CD4-positive, alpha-beta T cell (primary cell): ENCODE data around the gene AIFM3. TPM values are rescaled to one million over a fixed set of nuclear protein-coding genes. Genes with fewer than 3 reads are reported as not detected.

Experiments used
- ATAC-seq: fragments of 200-7000 bp; cut with Tn5 transposase; one replicate; pipeline ENCODE4 v1.10.0; 2022; ENCODE audit warnings: mild to moderate bottlenecking; ENCODE audit not compliant: poor library complexity
- CTCF ChIA-PET: fragments of 350-600 bp; sonication (Branson Sonifier 250); formaldehyde crosslinking; loops from one replicate; lab custom pipeline; 2021; ENCODE audit warnings: antibody characterized with exemption, inconsistent platforms; lab: Charles Lee
- POLR2A ChIA-PET: fragments of 350-600 bp; sonication (Branson Sonifier 250); formaldehyde crosslinking; loops from one replicate; lab custom pipeline; 2021; ENCODE audit warnings: antibody characterized with exemption, inconsistent platforms; lab: Charles Lee
- DNase-seq, 14 experiments: peaks; one replicate each; pipeline ENCODE4 v3.0.0-alpha.2; 2013 to 2020; ENCODE audit warnings: mixed read lengths in 2 of 14
- H3K27ac ChIP-seq, 2 donors: one replicate each; pipeline versions ENCODE4 v1.5.1 to v1.7.0; 2013; ENCODE audit warnings: low read length in 2 of 2, low read depth in 1 of 2, mild to moderate bottlenecking in 1 of 2
- H3K27me3 ChIP-seq, 2 experiments: 1 replicate in 1 of 2; 2 replicates in 1 of 2; pipeline versions ENCODE4 v1.6.1 to v1.7.0; 2013; ENCODE audit warnings: low read length in 2 of 2, control low read depth in 1 of 2, mild to moderate bottlenecking in 1 of 2, moderate library complexity in 1 of 2; ENCODE audit not compliant: insufficient read depth in 2 of 2, control insufficient read depth in 1 of 2
- H3K36me3 ChIP-seq: one replicate; pipeline ENCODE4 v1.6.1; 2013; ENCODE audit warnings: low read length, control low read depth; ENCODE audit not compliant: insufficient read depth
- H3K4me1 ChIP-seq: one replicate; pipeline ENCODE4 v1.6.1; 2013; ENCODE audit warnings: low read length, control low read depth; ENCODE audit not compliant: insufficient read depth
- H3K4me3 ChIP-seq: one replicate; pipeline ENCODE4 v1.5.1; 2013; ENCODE audit warnings: mild to moderate bottlenecking, low read length, moderate library complexity
- H3K9me3 ChIP-seq, 2 experiments: 1 replicate in 1 of 2; 2 replicates in 1 of 2; pipeline versions ENCODE4 v1.6.1 to v1.7.0; 2013; ENCODE audit warnings: low read length in 2 of 2, mild to moderate bottlenecking in 2 of 2, control low read depth in 1 of 2, moderate library complexity in 1 of 2; ENCODE audit not compliant: control insufficient read depth in 1 of 2, insufficient read depth in 1 of 2
- H3K27ac Mint-ChIP-seq: one replicate; pipeline ENCODE4 v1.8.0; 2020; ENCODE audit warnings: mixed read lengths
- H3K27me3 Mint-ChIP-seq: one replicate; pipeline ENCODE4 v1.8.0; 2021; ENCODE audit warnings: mixed read lengths
- H3K36me3 Mint-ChIP-seq: one replicate; pipeline ENCODE4 v1.8.0; 2021; ENCODE audit warnings: low read depth, mixed read lengths
- H3K4me1 Mint-ChIP-seq: one replicate; pipeline ENCODE4 v1.8.0; 2021; ENCODE audit warnings: low read depth, mixed read lengths
- H3K4me3 Mint-ChIP-seq: one replicate; pipeline ENCODE4 v1.8.0; 2020; ENCODE audit warnings: mild to moderate bottlenecking, mixed read lengths
- H3K9me3 Mint-ChIP-seq: one replicate; pipeline ENCODE4 v1.8.0; 2020; ENCODE audit warnings: mixed read lengths
- CTCF ChIP-seq: fragments of 200-600 bp; IDR thresholded peaks from one replicate; pipeline ENCODE4 v1.8.0; 2022; ENCODE audit warnings: antibody characterized with exemption, mild to moderate bottlenecking
- intact Hi-C, 2 experiments: fragments of 100-400 bp; cut with DNase I in 1 of 2; cut with micrococcal nuclease in 1 of 2; formaldehyde crosslinking; loops; one replicate each; pipeline versions ENCODE4 v1.15.1 to v1.9.0; 2023 to 2025; cut with DNase I, micrococcal nuclease
- total RNA-seq, 174 experiments: library from RNA in 2 of 174; stranded (reverse) in 2 of 174; gene quantifications; one replicate each; pipeline ENCODE4 v1.2.3 and lab custom pipeline; 2021 to 2026

The AIFM3 gene
- total RNA-seq, 2 experiments from 2014 or later: 0.34 to 0.41 TPM

DNA sequence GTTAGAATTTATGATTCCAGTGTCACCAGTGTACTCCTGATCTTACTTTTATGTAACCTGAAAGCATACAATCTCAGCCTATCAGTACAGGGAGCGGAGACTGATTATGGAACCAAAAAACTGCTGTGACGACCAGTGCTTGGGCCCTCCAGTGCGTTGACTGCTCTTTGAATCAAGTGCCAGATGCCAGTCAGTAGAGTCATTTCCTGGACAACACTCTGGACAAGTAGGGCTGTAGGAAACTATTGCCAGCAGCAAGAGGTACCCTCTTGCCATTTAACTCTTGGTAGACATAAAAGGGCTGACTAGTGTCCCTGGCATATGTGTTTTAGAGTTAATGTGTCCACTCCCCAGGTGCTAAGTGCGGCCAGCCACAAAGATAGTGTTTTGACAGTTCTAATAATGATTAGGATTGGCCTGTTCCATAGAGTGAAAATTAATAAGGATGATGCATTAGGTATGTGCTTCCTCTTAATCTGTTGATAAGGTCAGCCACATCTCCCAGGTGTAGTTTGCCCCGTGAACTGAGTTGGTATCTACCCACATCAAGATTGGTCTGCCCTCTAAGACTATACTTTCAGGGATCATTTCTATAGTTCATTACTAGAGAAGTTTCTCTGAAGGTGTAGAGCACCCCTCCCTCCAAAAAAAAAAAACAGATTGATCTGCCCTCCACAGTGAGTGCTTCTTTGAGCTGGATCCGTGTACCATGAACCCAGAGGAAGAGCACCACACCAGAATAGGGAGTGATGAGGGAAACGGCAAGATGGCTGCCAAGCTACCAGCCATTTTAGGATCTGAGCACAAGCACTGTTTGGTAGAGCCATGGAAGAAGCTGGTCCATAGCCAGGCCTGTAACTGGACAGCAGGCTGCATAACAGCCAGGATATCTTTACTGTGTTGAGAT, 20.7 kb upstream of the AIFM3 start:
- no peak overlapping the region for H3K4me3 ChIP-seq
- POLR2A ChIA-PET: interaction anchor here (0.6 kb wide), 1 partner anchor 127 kb away, joined by 3 read pairs; no protein-coding TSS in a partner anchor
- no peaks in the 10 kb centered on the region for H3K27me3 ChIP-seq
- no peak for ATAC-seq
- Mint-ChIP-seq H3K9me3 (no peaks in the 10 kb centered on the region), H3K27me3 (no peaks in the 10 kb centered on the region), H3K4me3 (no peak overlapping the region), H3K4me1 (peaks cover 69% of the 10 kb centered on the region), H3K27ac (peak overlapping the region; percentile 52), H3K36me3 (peaks cover 80% of the 10 kb centered on the region)
- no peak overlapping the region for H3K27ac ChIP-seq
- TF ChIP-seq CTCF: no peak
- peaks cover 40% of the 10 kb centered on the region for H3K36me3 ChIP-seq
- no peak for DNase-seq
- no peaks in the 10 kb centered on the region for H3K9me3 ChIP-seq
- CTCF ChIA-PET: interaction anchor here (1.0 kb wide), 1 partner anchor 30 kb away, joined by 3 read pairs; no protein-coding TSS in a partner anchor
- H3K4me1 ChIP-seq: peaks cover 50% of the 10 kb centered on the region
- intact Hi-C loops: no loop called here

DNA sequence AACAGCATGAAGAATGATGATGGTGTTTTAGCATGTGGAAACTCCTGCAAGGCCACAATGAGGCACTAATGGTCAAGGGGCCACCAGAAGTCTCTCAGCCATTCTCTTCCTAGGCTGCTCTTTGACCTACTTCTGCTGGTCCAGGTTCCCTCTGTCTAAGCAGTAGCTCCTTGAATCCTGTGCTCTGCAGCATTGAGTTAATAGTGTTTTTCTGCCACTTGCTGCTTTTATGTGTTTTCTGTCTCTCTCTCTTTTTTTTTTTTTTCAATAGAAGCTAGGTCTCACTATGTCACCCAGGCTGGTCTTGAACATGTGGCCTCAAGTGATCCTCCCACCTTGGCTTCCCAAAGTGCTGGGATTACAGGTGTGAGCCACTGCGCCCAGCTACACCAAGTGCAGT, 20.1 kb upstream of the AIFM3 start:
- ATAC-seq (no peak), DNase-seq (no peak)
- H3K4me1 Mint-ChIP-seq: peaks cover 64% of the 10 kb centered on the region
- H3K36me3 Mint-ChIP-seq: peaks cover 83% of the 10 kb centered on the region
- no peaks in the 10 kb centered on the region for H3K9me3 Mint-ChIP-seq
- no peaks in the 10 kb centered on the region for H3K27me3 Mint-ChIP-seq
- Histone ChIP-seq H3K4me3 (no peak overlapping the region), H3K27me3 (no peaks in the 10 kb centered on the region), H3K9me3 (no peaks in the 10 kb centered on the region), H3K27ac (no peak overlapping the region), H3K4me1 (peaks cover 46% of the 10 kb centered on the region), H3K36me3 (peaks cover 45% of the 10 kb centered on the region)
- intact Hi-C loops: no loop called here
- ChIA-PET POLR2A (no interaction called here), CTCF (interaction anchor here (1.0 kb wide), 1 partner anchor 30 kb away, joined by 3 read pairs; no protein-coding TSS in a partner anchor)
- H3K4me3 Mint-ChIP-seq: no peak overlapping the region
- no peak overlapping the region for H3K27ac Mint-ChIP-seq
- no peak for TF ChIP-seq CTCF

DNA sequence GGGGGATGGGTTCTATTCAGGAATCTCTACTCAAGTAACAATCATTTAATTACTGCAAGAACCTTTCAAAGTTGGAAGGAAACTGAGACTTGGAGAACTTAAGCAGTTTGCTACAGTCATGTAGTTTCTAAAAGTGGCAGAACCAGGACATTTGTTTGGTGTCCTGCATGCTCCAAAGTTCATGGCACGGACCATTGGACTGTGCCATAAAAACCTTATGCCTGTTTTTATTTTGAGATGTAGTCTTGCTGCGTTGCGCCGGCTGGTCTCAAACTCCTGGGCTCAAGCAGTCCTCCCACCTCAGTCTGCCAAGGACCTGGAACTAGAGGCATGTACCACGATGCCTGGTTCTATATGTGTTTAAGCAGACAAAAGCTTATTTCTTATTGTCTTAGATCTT, 18.6 kb upstream of the AIFM3 start:
- no peak overlapping the region for H3K4me3 ChIP-seq
- CTCF ChIA-PET: interaction anchor here (0.5 kb wide), 1 partner anchor 25 kb away, joined by 3 read pairs; no protein-coding TSS in a partner anchor
- no peaks in the 10 kb centered on the region for H3K27me3 Mint-ChIP-seq
- H3K4me1 Mint-ChIP-seq: peaks cover 49% of the 10 kb centered on the region
- peaks cover 81% of the 10 kb centered on the region for H3K36me3 Mint-ChIP-seq
- H3K9me3 ChIP-seq: no peaks in the 10 kb centered on the region
- H3K27me3 ChIP-seq: no peaks in the 10 kb centered on the region
- no peak overlapping the region for H3K27ac ChIP-seq
- peaks cover 52% of the 10 kb centered on the region for H3K36me3 ChIP-seq
- TF ChIP-seq CTCF: no peak
- no peak for DNase-seq
- no peak overlapping the region for H3K4me3 Mint-ChIP-seq
- intact Hi-C loops: no loop called here
- ATAC-seq: no peak
- POLR2A ChIA-PET: no interaction called here
- H3K4me1 ChIP-seq: peaks cover 39% of the 10 kb centered on the region
- peak overlapping the region; percentile 59 for H3K27ac Mint-ChIP-seq
- H3K9me3 Mint-ChIP-seq: no peaks in the 10 kb centered on the region
